ENCODE measurements around the gene COL5A1.

GRCh38 chr9:134800791-134801339, 159.3 kb downstream of the COL5A1 start:
- TF ChIP-seq CTCF (IDR thresholded peaks at IDR 0.05): no peak
- TF ChIP-seq POLR2A (IDR thresholded peaks at IDR 0.05): no peak

Data from esophagus squamous epithelium (tissue), 4 donors.